ENCODE measurements around the gene AKAP10. TPM values are rescaled to one million over a fixed set of nuclear protein-coding genes. Genes with fewer than 3 reads are reported as not detected.

AKAP10 gene
- total RNA-seq, 2 donors from 2014 or later = 14.4 to 16.5 TPM

DNA sequence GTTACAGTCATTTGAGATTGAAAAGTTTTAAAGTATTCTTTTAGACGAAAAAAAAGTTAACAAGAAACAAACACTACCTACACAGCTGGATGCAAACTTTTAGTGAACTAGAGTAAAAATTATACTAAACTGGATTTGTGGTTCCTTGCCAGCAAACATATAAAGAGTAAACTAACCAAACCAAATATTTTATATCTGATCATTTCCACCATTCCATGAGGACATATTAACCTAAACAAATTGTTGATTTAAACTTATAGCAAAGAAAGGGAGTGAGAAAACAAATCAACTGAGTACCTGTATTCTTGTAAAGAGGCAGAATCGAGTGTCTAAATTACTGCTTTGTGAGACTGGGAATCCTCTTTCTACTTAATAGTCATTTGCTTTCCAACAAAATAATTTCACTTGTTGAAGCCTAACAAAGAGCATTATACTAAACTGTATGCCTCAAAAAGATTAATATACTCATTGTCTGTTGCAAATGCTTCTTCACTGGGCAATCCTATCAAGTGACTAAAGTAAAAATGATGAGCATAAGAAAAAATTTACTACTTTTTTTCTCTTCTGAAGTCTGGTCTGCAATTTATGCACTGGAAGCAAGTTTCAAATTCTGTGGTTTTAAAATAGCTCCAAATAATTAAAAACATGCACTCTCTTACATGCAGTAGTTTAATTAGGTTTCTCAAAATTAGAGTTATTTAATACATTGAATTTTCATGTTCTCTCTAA lies 37.5 kb downstream of the AKAP10 start:
- TF ChIP-seq, protein P1, sequence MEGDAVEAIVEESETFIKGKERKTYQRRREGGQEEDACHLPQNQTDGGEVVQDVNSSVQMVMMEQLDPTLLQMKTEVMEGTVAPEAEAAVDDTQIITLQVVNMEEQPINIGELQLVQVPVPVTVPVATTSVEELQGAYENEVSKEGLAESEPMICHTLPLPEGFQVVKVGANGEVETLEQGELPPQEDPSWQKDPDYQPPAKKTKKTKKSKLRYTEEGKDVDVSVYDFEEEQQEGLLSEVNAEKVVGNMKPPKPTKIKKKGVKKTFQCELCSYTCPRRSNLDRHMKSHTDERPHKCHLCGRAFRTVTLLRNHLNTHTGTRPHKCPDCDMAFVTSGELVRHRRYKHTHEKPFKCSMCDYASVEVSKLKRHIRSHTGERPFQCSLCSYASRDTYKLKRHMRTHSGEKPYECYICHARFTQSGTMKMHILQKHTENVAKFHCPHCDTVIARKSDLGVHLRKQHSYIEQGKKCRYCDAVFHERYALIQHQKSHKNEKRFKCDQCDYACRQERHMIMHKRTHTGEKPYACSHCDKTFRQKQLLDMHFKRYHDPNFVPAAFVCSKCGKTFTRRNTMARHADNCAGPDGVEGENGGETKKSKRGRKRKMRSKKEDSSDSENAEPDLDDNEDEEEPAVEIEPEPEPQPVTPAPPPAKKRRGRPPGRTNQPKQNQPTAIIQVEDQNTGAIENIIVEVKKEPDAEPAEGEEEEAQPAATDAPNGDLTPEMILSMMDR (IDR thresholded peaks at IDR 0.05) = no peak
- DNase-seq (ENCODE audit: low spot score) = no peak
- H3K4me3 ChIP-seq = no peak overlapping the region
- no peaks in the 10 kb centered on the region for H3K9me3 ChIP-seq
- peaks cover 0 to 12% of the 10 kb centered on the region in 2 donors for H3K4me1 ChIP-seq
- H3K27me3 ChIP-seq = no peaks in the 10 kb centered on the region
- H3K36me3 ChIP-seq = peaks cover 47% of the 10 kb centered on the region
- H3K27ac ChIP-seq = no peak overlapping the region

DNA sequence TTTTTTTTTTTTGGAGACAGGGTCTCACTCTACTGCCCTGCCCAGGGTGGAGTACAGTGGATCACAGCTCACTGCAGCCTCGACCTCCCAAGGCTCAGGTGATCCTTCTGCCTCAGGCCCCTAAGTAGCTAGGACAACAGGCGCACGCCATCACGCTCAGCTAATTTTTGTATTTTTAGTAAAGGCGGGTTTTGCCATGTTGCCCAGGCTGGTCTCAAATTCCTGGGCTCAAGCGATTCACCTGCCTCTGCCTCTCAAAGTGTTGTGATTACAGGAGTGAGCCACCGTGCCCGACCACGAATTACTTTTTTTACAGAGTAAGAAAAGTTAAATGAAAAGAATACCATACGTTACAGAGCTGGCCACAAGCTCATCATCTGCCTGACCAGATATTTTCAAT lies 38.9 kb downstream of the AKAP10 start:
- peaks cover 61% of the 10 kb centered on the region for H3K36me3 ChIP-seq

DNA sequence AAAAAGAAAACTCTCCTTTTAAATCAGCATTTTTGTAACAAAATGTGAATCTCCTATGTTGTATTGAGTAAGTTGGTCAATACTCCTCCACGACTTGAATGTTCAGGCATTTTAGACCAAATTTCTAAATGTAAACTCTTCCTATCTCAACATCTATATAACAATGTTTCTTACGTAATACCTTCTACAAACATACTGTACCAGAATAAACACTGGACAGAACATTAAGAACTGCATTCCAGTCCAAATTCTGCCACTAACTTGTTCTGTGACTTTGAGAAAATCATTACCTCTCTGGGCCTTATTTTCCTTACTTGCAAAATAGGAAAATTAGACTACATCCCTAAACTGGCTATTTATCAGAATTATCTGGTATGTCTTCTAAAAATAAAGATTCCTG lies 40.1 kb downstream of the AKAP10 start:
- DNase-seq (ENCODE audit: low spot score) = no peak
- peaks cover 69% of the 10 kb centered on the region for H3K36me3 ChIP-seq

More for the DNA sequence above, 38.9 kb downstream of the AKAP10 start:
- DNase-seq (ENCODE audit: low spot score) = no peak
- Histone ChIP-seq H3K4me1 (peaks cover 0 to 12% of the 10 kb centered on the region in 2 donors), H3K9me3 (no peaks in the 10 kb centered on the region), H3K27me3 (no peaks in the 10 kb centered on the region), H3K4me3 (no peak overlapping the region), H3K27ac (no peak overlapping the region)
- TF ChIP-seq, protein P1 (IDR thresholded peaks at IDR 0.05) = no peak

DNA sequence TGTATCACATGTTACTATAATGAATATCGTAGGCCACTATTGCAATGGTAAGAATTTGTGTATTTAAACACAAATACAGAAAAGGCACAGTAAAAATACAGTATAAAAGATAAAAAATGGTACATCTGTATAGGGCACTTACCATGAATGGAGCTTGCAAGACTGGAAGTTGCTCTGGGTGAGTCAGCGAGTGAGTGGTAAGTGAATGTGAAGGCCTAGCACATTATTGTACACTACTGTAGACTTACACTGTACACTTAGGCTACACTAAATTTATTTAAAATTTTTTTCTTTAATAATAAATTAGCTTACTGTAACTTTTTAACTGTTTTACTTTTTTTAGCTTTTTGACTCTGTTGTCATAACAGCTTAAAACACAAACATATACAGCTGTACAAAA lies 42.5 kb downstream of the AKAP10 start:
- H3K4me3 ChIP-seq = no peak overlapping the region
- H3K27ac ChIP-seq = no peak overlapping the region
- no peaks in the 10 kb centered on the region for H3K9me3 ChIP-seq
- no peak for DNase-seq (ENCODE audit: low spot score)
- peaks cover 81% of the 10 kb centered on the region for H3K36me3 ChIP-seq
- no peaks in the 10 kb centered on the region for H3K27me3 ChIP-seq
- TF ChIP-seq, protein P1 (IDR thresholded peaks at IDR 0.05) = no peak
- H3K4me1 ChIP-seq = no peaks in the 10 kb centered on the region

More for the DNA sequence above, 40.1 kb downstream of the AKAP10 start:
- TF ChIP-seq, protein P1 (IDR thresholded peaks at IDR 0.05) = no peak
- no peaks in the 10 kb centered on the region for H3K9me3 ChIP-seq
- H3K27me3 ChIP-seq = no peaks in the 10 kb centered on the region
- H3K27ac ChIP-seq = no peak overlapping the region
- H3K4me3 ChIP-seq = no peak overlapping the region
- peaks cover 0 to 12% of the 10 kb centered on the region in 2 donors for H3K4me1 ChIP-seq

DNA sequence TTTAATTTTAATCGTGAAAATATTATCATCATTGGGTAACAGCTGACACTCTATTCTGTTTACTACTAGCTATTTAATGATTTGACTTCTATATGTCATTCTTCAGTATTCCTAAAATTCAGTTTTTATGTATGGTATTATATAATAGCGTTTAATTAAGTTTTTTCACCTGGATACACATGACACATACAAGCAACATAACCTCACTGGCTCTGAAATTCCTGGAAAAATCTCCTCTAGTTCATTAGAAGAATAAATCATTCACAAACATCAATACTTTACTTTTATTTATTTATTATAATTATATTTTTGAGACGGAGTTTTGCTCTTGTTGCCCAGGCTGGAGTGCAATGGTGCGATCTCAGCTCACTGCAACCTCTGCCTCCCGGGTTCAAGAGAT lies 44.0 kb downstream of the AKAP10 start:
- H3K27ac ChIP-seq = no peak overlapping the region
- no peak overlapping the region for H3K4me3 ChIP-seq
- H3K27me3 ChIP-seq = no peaks in the 10 kb centered on the region
- peaks cover 81% of the 10 kb centered on the region for H3K36me3 ChIP-seq
- DNase-seq (ENCODE audit: low spot score) = no peak
- H3K4me1 ChIP-seq = no peaks in the 10 kb centered on the region
- H3K9me3 ChIP-seq = no peaks in the 10 kb centered on the region
- TF ChIP-seq, protein P1 (IDR thresholded peaks at IDR 0.05) = no peak

DNA sequence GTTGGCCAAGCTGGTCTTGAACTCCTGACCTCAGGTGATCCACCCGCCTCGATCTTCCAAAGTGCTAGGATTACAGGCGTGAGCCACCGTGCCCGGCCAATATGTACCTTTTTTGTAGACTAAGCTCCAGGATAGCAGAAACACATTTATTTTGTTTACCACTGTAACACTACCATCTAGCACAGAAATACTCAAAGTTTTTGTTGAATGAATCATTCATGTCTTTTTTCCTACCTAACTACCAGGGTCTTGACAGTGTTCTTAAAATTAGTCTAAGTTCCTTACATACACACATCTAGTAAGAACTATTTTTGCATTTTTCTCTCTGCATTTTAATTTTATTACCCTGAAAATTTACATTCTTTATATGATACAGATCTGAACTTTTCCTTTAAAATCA lies 44.4 kb downstream of the AKAP10 start:
- Histone ChIP-seq H3K4me1 (no peaks in the 10 kb centered on the region), H3K9me3 (no peaks in the 10 kb centered on the region), H3K27ac (no peak overlapping the region), H3K4me3 (no peak overlapping the region), H3K27me3 (no peaks in the 10 kb centered on the region), H3K36me3 (peaks cover 80% of the 10 kb centered on the region)
- TF ChIP-seq, protein P1 (IDR thresholded peaks at IDR 0.05) = no peak
- DNase-seq (ENCODE audit: low spot score) = no peak

Data from right atrium auricular region (tissue), 2 donors.